HG03025 (cell line): ENCODE results near the gene ARHGEF4.

Experiments
- ATAC-seq: cut with Tn5 transposase; IDR thresholded peaks from one replicate; pipeline ENCODE4 v1.9.1; 2021; ENCODE audit warnings: mild to moderate bottlenecking, moderate library complexity; ENCODE audit not compliant: unreplicated experiment, low FRiP score

Gene ARHGEF4

GRCh38 chr2:131005216-131005935 is 168.7 kb downstream of the ARHGEF4 start:
- no peak for ATAC-seq

DNA sequence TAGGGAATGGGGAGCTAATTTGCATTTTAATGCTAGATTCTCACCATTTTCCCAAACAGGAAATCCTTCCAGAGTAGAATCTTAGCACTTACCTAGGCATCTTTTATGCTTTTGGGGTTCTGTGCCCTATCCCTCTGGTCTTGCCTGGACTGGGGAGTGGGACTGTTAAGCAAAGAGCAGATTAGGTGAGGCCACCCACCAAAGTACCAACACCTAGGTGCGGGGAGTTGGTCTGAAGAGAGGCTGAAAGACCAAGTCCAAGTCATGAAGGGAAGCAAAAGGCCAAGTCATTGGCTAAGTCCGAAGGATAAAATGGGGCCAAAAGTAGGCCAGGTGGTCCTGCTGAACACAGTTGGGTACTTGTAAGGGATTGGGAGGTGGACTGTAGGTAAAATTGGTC is 169.8 kb downstream of the ARHGEF4 start:
- no peak for ATAC-seq

DNA sequence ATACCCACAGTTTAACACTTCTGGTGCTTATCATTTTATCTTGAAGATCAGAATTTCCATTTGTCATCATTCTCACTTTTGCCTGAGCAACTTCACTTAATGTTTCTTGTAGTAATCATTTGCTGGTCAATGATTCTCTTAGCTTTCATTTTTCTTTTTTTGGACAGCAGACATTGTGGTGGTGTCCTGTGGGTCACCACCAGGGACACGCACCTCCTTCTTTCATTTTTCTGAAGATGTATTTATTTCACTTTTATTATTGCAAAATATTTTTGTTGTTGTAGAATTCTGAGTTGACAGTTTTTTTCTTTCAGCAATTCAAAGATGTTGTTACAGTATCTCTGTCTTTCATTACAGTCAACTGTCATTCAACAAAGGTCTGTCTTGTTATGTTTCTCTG is 172.3 kb downstream of the ARHGEF4 start:
- no peak for ATAC-seq

DNA sequence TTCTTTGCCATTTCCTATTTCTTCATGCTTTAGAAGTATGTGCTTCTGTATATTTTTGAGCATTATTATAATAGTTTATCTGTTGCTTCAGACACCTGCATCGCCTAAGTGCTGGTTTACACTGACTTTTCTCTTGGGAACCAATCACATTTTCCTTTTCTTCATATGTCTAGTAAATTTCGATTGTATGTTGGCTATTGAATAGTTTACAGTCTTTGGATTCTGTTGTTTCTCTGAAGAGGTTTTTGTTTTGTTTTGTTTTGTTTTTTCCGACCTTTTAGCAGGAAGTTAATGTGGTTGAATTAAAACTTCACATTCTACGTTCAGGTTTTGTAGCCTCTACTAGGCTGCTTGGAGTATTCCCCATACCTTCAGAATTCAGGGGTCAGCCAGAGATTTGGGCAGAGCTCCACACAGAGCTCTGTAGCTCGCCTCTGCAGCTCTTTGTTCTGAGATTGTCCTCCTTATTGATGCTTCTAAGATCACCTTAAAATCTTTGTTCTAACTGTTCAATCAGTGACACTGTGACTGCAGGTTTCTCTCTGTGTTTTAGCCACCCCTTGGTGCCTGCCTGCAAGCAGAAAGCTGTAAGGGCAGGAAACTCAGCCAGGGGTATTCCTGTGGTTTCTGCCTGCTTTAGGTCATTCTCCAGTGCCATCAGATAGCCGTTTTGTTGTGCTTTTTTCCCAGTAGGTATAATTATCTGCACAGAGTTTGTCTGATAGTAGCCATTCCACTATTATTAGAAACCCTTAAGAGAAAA is 173.2 kb downstream of the ARHGEF4 start:
- ATAC-seq: no peak

- no peak for ATAC-seq
Observed at GRCh38 chr2:131010566-131010965, 173.9 kb downstream of the ARHGEF4 start.

GRCh38 chr2:131011486-131011885 is 174.8 kb downstream of the ARHGEF4 start:
- ATAC-seq: no peak

GRCh38 chr2:131014141-131014540 is 177.4 kb downstream of the ARHGEF4 start:
- no peak for ATAC-seq

DNA sequence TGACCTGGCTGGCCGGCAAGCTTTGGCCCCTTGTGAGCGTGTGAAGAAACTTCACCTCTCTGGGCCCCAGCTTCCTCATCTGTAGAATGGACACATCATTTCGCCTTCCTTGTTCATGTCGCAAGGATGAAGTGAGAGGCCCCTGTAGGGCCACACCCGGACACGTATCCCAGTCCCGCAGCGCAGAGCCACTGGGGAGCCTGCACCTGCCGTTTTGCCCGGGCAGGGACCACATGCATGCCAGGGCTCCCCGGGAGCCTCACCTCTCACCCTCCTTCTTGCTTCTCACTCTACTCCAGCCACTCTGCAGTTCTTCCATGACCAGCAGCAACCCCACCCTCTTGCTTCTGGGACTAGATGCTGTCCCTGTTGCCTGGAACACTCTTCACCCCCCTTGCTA is 179.1 kb downstream of the ARHGEF4 start:
- ATAC-seq: no peak

DNA sequence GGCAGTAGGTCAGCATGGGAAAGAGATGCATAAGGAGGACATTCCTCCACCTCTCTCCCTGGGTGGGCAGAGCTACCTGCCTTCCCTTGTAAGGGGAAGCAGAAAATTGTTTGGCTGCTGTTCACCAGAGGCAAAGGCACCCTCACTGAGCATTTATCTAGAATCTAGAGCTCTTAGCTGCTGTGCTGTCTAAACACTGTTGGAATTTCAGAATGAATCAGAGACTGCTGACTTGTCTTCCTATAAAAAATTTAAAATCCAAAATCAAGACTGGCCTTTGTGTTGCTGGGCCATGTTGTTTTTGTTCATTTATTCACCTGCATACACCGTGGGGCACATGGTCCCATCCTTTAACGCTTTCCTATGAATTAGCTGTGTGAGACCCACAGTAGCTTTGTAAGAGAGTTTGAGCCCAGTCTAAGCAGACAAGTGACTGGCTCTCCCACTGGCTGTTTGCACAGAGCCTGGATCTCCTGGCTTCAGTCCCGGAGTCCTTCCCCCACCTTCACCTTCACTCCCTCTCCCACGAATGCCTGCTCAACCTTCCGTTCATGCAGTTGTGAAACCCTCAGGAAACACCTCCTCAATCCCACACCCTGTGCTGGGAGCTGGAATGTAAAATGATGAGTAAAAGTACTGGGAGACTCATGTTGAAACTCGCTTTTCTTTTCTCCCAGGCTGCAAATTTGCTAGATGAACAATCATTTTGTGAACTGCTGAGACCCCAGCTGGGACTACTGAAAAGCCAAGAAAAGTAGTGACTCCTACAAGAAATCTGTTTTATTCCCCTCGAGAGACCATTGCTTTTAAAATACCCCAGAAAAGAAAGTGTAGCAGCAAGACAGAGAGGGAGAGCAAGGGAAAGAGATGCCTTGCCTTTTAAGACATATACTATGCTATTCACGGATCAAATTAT is 180.4 kb downstream of the ARHGEF4 start:
- ATAC-seq: no peak

DNA sequence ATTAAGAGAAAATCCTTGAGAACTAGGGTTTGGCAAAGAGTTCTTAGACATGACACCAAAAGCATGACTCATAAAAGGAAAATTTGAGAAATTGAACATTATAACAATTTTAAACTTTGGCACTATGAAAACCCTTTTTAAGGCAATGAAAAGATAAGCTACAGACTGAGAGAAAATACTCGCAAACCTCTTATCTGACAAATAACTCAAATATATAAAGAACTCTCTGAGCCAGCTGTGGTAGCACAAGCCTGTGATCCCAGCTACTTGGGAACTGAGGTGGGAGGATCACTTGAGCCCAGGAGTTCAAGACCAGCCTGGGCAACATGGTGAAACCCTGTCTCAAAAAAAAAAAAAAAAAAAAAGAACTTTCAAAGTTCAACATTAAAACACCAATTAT is 186.0 kb downstream of the ARHGEF4 start:
- no peak for ATAC-seq

DNA sequence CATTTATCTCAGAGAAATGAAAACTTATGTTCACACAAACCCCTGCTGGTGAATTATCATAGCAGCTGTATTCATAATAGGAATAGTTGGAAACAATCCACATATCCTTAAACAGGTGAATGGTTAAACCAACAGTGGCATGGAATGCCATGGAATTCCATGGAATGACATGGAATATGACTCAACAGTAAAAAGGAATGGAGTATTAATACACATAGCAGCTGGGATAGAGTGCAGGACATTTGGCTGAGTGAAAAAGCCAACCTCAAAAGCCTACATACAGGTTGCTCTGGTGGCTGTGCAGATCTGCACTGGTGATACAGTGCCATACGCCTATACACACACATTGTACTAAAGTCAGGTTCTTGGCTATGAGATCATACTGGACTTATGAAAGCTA is 187.0 kb downstream of the ARHGEF4 start:
- ATAC-seq: no peak

DNA sequence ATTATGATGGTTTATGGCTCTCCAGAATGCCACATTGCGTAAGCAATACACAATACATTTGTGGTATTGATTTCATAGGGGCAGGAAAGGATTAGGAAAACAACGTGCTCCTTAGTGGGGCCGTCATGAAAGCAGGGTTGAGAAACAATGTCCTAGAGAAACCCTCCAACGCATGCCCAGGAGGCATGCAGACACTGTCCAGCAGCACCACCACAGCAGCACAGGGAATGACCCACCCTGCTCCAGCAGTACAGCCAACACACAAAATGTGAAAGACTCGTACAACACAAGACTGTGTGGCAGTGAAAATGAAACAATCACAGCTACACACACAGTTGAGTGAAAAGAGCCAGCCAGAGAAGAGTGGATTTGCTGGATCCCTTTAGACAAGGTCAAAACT is 190.2 kb downstream of the ARHGEF4 start:
- no peak for ATAC-seq

DNA sequence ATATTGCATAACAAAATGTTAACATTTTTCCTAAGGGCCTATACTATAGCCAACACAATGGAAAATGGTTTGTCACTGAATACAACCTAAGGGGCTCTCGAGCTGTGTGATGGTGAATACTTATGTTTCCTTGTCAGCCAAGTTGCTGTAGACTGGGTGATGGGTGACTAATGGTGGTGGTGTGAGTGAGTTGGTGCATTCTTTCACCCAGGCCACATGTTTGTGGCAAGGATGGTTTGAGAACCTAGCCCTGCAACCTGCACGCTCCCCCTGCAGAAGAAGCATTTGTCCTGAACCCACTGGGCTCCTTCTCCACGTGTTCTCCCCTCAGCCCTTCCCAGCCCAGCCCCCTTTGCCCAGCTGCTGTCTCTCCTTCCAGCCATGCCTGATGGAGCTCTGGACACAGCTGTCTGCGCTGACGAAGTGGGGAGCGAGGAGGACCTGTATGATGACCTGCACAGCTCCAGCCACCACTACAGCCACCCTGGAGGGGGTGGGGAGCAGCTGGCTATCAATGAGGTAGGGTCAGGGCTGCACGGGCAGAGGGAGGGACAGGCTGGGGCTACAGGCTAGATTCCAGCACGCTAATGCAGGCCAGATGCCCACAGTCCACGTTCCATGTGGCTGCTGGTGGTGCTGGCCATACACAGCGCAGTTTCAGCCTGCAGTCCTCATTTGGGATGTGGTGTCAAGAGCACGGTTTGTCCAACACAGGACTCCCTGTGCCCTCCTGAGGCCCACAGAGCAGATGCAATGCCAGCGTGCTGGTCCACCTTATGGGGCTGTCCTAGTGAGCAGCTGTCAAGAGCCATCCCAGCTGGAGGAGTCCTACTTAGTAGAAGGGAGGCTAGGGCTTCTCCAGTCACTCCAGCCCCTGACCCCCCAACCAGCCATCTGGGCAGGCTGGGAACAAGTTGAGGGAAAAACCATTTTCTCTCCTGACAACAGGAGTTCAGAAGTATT is 191.1 kb downstream of the ARHGEF4 start:
- no peak for ATAC-seq

- no peak for ATAC-seq
Observed at GRCh38 chr2:131029812-131030211, 193.1 kb downstream of the ARHGEF4 start.

DNA sequence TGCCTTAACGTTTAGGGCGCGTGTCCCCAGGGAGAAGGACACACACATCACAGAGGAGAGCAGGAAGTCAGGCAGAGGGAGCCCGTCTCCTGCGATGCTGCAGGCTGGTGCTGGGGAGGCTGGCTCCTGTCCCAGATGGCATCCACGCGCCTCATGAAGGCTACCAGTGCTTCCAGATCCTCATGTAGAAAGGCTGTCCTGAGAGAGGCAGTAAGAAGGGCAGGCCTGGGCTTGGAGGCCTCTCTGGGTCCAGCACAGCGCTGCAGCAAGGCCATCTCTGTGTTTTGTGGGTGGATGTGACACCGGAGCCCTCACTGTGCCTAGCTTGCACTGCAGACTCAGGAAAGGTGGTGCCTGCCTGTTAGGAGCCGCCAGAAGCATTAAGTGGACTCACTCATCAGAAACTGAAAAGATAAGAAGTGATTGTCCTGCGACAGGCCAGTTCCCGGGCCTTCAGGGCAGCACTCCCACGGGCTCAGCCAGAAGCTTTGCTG is 193.8 kb downstream of the ARHGEF4 start:
- no peak for ATAC-seq

GRCh38 chr2:131031431-131031841 is 194.7 kb downstream of the ARHGEF4 start:
- ATAC-seq: no peak

DNA sequence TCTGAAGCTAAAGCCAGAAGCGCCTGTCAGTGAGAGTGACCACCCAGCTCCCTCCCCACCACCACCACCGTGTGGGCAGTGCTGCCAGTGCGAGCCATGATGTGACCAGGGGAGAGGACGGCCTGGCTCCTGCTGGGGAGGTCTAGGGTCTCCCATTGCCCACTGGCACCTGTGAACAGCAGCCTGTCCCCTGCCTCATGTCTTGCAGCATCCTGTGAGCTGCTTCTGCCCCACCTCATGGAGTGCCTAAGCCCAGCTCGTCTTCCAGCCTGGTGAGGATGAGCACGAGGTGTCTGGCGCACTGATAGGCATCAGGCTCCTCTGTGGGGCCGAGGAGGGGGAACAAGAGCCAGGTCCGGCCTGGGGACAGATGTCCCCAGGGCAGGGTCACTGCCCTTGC is 195.2 kb downstream of the ARHGEF4 start:
- no peak for ATAC-seq

DNA sequence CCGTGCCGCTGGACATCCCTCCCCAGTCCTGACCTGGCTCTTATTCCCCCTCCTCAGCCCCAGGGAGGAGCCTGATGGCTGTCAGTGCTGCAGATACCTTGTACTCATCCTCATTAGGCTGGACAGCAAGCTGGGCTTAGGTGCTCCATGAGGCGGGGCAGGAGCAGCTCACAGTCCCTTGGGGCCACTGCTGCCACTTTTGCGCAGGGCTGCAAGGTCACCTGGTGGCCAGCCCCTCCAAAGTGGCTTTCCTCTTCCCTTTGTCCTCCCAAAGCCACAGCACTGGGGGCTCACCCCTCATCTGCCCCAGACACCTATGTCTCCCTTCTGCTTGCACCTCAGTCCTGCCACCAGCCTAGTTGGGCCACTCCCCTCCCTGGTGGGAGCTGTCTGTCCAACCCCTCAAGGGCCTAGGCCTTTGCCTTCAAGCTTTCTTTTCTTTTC is 195.7 kb downstream of the ARHGEF4 start:
- ATAC-seq: no peak

- ATAC-seq: no peak
Observed at GRCh38 chr2:131033786-131034121, 197.0 kb downstream of the ARHGEF4 start.
